ENCODE results near the gene CRIP3. TPM values are rescaled to one million over a fixed set of nuclear protein-coding genes. Genes with fewer than 3 reads are reported as not detected.

CRIP3 gene
- total and polyA plus RNA-seq, 2 of the 8 experiments (the other 6 are each of a cell fraction or from before 2014, with no cell fraction given): 34.0 to 46.3 TPM

- Histone ChIP-seq H3K18ac (ENCODE audit: extremely low read depth, low read length) (no peak overlapping the region), H3K4ac (replicated peaks; ENCODE audit: insufficient read length, low read depth, low read length) (no peak overlapping the region), H4K8ac (ENCODE audit: extremely low read depth, insufficient read depth, low read length) (no peak overlapping the region), H3K4me3 (ENCODE audit: extremely low read depth in 1 of 4, insufficient read depth in 2 of 4, low read depth in 3 of 4, low read length in 4 of 4) (no peak overlapping the region), H3K36me3 (ENCODE audit: control insufficient read depth in 2 of 4, insufficient read depth in 4 of 4, low read length in 3 of 4) (no peaks in the 10 kb centered on the region), H3K27ac (ENCODE audit: low read depth, low read length) (no peak overlapping the region), H2BK120ac (replicated peaks; ENCODE audit: low read depth, low read length) (no peak overlapping the region), H3K9ac (replicated peaks in 1 of 4; ENCODE audit: extremely low read depth in 1 of 4, low read depth in 3 of 4, low read length in 3 of 4) (no peak overlapping the region), H2AK5ac (ENCODE audit: low read depth, low read length) (no peak overlapping the region), H3K23ac (ENCODE audit: insufficient read length) (no peak overlapping the region), H3K9me3 (ENCODE audit: insufficient read depth in 2 of 2, low read depth in 1 of 2, low read length in 1 of 2) (no peaks in the 10 kb centered on the region), H3K56ac (replicated peaks; ENCODE audit: insufficient read length, low read depth, low read length) (no peak overlapping the region), H2BK20ac (ENCODE audit: low read length) (no peak overlapping the region), H2BK12ac (ENCODE audit: low read depth, low read length) (no peak overlapping the region), H4K91ac (replicated peaks; ENCODE audit: insufficient read length, low read length) (no peak overlapping the region), H2BK5ac (ENCODE audit: low read depth, low read length) (no peak overlapping the region), H2AFZ (ENCODE audit: low read length) (no peak overlapping the region), H3K14ac (ENCODE audit: insufficient read length) (no peak overlapping the region), H4K5ac (ENCODE audit: insufficient read length, low read depth, low read length) (no peak overlapping the region), H3K27me3 (replicated peaks in 1 of 4; ENCODE audit: control insufficient read depth in 3 of 4, extremely low read depth in 1 of 4, insufficient read depth in 3 of 4, low read length in 3 of 4) (no peaks in the 10 kb centered on the region), H4K20me1 (replicated peaks in 1 of 2; ENCODE audit: control insufficient read depth in 1 of 2, insufficient read depth in 2 of 2, low read length in 2 of 2) (no peaks in the 10 kb centered on the region), H3K79me1 (ENCODE audit: low read depth, low read length) (no peaks in the 10 kb centered on the region), H3K4me1 (replicated peaks in 1 of 4; ENCODE audit: control insufficient read depth in 3 of 4, insufficient read depth in 4 of 4, low read length in 3 of 4) (no peaks in the 10 kb centered on the region), H3K79me2 (ENCODE audit: control insufficient read depth in 1 of 2, insufficient read depth in 2 of 2, low read length in 2 of 2) (no peaks in the 10 kb centered on the region), H3K4me2 (ENCODE audit: insufficient read depth in 1 of 2, low read depth in 2 of 2, low read length in 2 of 2) (no peak overlapping the region), H3K23me2 (ENCODE audit: low read depth, low read length) (no peaks in the 10 kb centered on the region), H2BK15ac (ENCODE audit: low read length) (no peak overlapping the region)
- ChIA-PET CTCF (ENCODE audit: partially characterized antibody) (interaction anchor here (0.7 to 2.4 kb wide), 5 partner anchors 11 to 61 kb away, joined by 3 to 9 read pairs (median 5); partner anchors contain the start of gene CRIP3), POLR2A (ENCODE audit: partially characterized antibody) (interaction anchor here (1.0 kb wide), 1 partner anchor 58 kb away, joined by 3 read pairs; no protein-coding TSS in a partner anchor)
- FAIRE-seq: no peak
- no peak for TF ChIP-seq BRCA1 (IDR thresholded peaks at IDR 0.05; ENCODE audit: low read depth, low read length)
- 80% methylated on average over 1 of the region's 1 CpG; no CpG with 5 or more reads in 1 of the 2 experiments for WGBS, 2 experiments (ENCODE audit: extremely low coverage in 1 of 2, insufficient coverage in 1 of 2, insufficient read length in 1 of 2, insufficient replicate concordance in 2 of 2, low coverage in 1 of 2, low lambda C conversion rate in 2 of 2, missing lambda C conversion rate in 1 of 2)
- no peak for DNase-seq (ENCODE audit: low read depth in 1 of 2, low spot score in 2 of 2)
These were observed 19.9 kb upstream of the CRIP3 start for GRCh38 chr6:43328528-43328927.
